Middle frontal gyrus (tissue), 1 donor: ENCODE data around the gene C1QBP.
A peak's percentile ranks its signal among the peaks of the same experiment; 100 is the strongest.
"Not testable (repeated sequence)": the region's sequence is repeated elsewhere in the genome, so short reads cannot be mapped to it uniquely, and the experiment has no call there.

Experiments
- DNase-seq: peaks from one replicate; pipeline ENCODE4 v3.0.0-alpha.2; 2015; ENCODE audit warnings: low spot score; ENCODE audit errors: extremely low spot score

Gene C1QBP

GRCh38 chr17:5434984-5435383 lies 4.0 kb downstream of the C1QBP start:
- no peak for DNase-seq

DNA sequence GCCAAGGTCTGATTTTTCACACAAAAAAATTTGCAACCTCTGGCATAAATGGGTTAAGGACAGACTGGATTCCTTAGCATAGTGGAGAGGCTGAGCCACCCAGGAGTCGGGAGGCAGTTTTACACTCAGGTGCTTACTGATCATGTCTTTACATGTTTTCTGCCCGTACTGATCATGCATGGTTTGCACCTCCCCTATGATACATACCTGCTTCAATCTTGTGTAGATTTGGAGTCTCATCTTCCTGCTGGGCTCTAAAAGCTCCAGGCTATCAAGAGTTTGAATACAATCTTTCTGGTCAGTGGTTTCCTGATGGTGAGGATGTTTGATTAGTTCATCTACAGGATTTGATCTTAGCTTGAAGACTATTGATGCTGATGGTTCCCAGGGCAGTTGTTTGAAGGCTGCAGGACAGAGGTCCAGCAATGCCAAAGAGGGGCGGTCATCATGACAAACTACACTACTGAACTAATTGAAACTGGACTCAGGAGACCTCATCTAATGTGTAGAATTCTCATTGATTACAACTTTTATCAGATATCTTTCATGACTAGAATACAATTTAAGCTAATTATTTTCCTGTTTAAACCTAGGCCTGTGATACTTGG lies 6.9 kb downstream of the C1QBP start:
- no peak for DNase-seq

DNA sequence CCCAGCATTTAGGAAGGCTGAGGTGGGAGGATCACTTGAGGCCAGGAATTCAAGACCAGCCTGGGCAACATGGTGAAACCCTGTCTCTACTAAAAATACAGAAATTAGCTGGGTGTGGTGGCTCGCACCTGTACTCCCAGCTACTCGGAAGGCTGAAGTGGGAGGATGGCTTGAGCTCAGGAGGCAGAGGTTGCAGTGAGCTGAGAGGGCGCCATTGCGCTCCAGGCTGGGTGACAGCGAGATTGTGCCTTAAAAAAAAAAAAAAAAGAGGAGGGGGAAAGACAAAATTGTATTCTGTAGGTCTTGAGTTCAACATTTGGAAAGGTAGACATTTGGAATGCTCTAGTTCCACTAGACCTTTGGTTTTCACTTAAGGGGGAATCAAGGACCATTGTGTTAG lies 7.7 kb downstream of the C1QBP start:
- not testable (repeated sequence) for DNase-seq

DNA sequence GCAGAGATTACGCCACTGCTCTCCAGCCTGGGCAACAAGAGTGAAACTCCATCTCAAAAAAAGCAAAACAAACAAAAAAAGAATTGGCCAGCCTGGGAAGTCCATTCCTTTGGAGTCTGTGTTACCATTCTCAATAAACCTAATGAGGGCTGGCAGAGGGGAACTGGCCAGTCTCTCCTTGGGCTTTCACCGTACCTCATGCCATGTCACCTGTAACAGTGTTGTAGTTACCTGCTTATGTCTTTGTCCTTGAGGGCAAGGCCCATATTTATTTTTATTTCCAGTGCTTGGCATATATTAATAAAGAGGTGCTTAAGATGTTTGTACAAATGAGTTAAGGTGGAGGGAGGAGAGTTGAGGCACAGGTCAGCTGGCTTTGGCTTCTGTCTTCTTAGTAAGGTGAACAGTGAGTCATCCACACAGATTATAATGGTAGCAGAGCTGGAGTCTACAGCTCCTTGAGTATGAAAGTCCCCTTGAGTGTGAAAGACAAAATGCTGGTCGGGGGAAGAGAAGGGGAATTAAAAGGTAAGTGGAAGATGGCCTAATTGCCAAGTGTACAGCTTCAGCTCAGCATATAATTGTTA lies 8.4 kb downstream of the C1QBP start:
- DNase-seq: no peak

DNA sequence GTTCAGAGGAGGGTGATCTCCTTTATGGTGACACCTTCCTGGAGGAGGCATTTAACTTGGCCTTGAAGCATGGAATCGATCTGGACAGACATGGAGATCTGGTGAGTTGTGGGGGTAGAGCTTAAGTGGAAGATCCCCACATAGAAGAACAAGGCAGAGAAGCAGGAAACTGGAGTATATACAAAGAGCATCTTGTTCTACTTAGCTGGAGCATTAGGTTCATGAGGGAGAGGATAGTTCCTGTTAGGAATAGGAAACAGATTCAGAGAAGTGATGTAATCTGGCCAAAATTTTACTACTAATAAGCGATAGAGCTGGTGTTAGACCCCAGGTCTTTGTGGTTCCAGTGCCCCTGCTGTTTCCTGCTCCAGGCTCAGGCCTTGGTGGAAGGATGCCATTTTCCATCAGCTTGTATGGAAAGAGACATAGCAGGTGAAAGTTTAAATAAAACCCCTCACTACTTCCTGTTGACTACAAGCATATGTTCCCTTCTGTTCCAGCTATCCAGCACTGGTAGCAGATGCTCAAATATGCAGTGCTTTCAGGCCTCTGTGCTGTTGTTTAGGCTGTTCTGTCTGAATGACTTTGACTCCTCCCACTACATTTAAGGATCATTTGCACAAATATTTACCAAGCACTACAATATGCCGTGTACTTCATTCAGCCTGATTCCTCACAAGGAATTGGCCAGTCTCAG lies 9.6 kb downstream of the C1QBP start:
- no peak for DNase-seq

DNA sequence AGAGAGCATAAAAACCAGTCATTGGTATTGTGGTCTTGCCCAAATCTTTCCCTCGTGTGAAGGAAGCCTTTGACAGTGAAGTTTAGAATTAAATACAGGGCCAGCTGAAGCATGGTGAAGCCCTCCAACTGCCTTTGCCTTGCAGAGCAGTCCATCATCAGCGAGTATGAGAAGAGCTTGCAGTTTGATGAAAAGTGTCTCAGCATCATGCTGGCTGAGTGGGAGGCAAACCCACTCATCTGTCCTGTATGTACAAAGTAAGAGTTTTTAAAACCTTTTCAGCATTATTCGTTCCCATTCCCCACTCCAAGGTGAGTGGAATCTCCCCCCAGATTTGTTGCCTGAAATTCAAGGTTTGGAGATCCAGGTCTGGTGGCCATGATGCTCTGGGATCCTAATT lies 13.1 kb downstream of the C1QBP start:
- DNase-seq: no peak

DNA sequence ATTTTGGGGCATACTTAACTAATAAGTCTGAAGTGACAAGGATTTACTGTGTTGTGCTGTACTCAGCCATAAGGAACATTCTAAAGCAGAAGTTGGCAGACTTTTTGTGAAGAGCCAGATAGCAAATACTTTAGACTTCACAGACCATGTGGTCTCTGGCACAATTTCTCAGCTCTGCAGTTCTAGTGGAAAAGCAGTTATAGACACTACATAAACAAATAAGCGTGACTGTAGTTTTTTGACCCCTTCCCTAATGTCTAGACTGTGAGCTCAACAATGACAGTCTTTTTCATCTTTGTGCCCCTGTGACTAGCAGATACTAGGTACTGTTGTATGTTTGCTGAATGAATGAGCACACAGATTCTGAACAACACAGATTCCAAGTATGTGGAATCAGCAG lies 14.0 kb downstream of the C1QBP start:
- DNase-seq: no peak

GRCh38 chr17:5422505-5422904 lies 16.4 kb downstream of the C1QBP start:
- DNase-seq: no peak

DNA sequence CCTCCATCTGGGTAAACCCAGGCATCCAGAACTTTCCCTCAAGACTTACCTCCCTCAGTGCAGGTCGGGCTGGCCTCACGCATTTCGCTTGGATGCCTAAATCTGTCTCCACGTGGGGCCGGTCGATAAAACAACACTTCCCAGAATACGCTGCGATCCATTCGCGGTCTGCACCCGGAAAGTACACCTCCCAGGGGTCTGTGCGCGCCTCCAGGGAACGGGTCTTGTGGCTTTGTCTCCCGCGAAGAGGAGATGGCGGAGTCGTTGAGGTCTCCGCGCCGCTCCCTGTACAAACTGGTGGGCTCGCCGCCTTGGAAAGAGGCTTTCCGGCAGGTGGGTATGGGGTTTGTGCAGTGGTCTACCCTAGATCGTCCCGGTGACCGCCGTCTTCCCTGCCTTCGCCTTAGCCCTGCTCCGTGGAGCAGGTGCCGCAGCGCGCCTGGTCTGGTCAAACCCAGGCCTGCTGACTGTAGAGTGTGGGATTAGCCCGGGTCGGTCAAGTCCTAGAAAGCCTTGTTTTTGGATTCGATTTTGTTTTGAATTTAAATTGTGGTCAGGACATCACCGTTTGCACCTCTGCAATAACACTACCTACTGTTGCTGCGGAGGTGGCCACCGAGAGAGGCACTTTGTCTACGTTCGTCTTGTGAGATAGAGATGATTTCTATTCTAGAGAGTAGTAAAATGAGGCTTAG lies 18.8 kb downstream of the C1QBP start, which contains the start of gene RPAIN:
Gene RPAIN, plus strand, starts transcription at position 224 of the 695 bp plus-strand sequence. Its CDS starts 29 bp downstream, at position 253.
- peak; percentile 84 for DNase-seq

GRCh38 chr17:5419356-5419958 lies 19.5 kb downstream of the C1QBP start, which contains the start of gene NUP88:
NUP88 (minus strand) TSS chr17:5419662; CDS start chr17:5419650, 12 bp downstream.
- peak; percentile 97 for DNase-seq

DNA sequence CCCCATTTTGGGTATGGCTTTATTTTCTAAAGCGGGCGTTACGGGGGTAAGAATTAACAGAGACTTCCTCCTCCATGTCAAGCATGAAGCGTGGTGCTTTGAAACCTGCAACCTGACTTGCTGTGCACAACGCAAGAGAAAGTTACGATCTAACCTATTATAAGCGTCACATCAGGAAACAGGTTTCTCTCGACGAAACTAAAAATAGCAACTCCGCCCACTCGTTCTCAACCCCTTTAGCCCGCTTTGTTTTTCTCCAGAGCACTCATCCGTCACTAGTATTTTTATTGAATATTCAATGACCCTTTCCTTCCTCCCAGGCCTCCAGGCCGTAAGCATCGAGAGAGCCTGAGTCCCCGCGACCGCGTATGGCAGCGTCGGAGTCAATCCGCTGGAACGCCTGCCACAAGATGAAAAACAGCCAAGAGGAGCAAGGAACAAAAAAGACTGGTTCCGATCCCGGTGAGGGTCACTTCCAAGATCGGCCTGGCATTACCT lies 20.0 kb downstream of the C1QBP start:
- DNase-seq: no peak

- no peak for DNase-seq
Measured at GRCh38 chr17:5416901-5417300, 22.1 kb downstream of the C1QBP start.

DNA sequence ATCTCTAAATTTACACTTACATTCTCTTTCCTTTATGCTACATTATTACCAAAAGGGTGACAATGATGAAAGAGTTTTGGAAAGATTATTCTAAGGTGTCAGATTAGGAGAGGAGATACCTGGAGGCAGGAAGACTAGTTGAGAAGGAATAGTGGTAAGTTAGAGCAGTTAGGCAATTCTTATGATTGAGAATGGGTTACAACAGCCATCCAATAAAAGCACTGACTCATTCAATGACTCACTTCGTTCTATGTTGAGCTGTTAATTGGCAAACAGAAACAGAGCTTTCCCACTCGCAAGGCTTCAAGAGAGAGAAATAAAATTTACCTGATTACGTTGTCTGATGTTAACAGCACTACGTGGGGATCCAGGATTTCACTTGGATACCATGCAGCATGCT lies 25.3 kb downstream of the C1QBP start:
- no peak for DNase-seq

- no peak for DNase-seq
Measured at GRCh38 chr17:5410594-5411272, 28.2 kb downstream of the C1QBP start.

- no peak for DNase-seq
Measured at GRCh38 chr17:5408186-5408585, 30.8 kb downstream of the C1QBP start.

GRCh38 chr17:5405400-5405799 lies 33.6 kb downstream of the C1QBP start:
- no peak for DNase-seq

DNA sequence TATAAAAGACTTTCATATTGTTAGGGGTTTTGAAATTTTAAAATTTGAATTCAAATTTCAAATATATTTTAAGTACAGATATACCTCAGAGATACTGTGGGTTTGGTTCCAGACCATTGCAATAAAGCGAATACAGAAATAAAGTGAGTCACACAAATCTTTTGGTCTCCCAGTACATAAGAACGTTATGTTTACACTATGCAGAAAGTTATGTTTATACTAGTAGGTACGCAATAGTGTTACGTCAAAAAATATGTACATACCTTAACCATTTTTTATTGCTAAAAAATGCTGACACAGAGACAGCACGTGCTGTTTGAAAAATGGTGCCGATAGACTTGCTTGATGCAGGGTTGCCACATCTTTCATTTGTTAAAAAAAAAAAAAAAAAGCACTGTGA lies 39.2 kb downstream of the C1QBP start:
- no peak for DNase-seq

- DNase-seq: no peak
Measured at GRCh38 chr17:5396612-5397011, 42.3 kb downstream of the C1QBP start.

DNA sequence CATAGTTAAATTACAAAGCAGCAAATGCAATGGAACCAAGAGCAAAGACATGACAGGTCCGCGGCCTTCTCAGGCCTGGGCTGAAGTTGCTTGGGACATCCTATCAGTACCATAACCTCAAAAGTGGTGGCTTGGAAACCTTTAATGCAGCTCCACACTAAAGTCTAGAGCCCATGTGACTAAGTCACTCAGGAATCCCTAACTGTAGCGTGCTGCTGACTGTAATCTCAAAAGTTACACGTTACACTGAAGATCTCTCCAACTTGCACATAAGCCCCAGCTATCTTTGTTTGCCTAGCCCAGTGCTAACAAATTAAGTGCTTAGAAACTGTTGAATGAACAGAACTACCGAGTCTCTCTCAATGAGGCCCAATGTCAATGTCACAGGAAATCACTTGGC lies 47.3 kb downstream of the C1QBP start:
- no peak for DNase-seq
